Upper lobe of right lung (tissue), 1 donor: ENCODE measurements around the gene ERC1. TPM values are rescaled to one million over a fixed set of nuclear protein-coding genes. Genes with fewer than 3 reads are reported as not detected.

Source experiments
- ATAC-seq: fragments of 200-7000 bp; cut with Tn5 transposase; one replicate; pipeline ENCODE4 v1.9.1; 2020; ENCODE audit warnings: mild to moderate bottlenecking, moderate library complexity
- DNase-seq: peaks from one replicate; pipeline ENCODE4 v3.0.0-alpha.2; 2020
- H3K27ac ChIP-seq: fragments of 200-600 bp; one replicate; pipeline ENCODE4 v1.8.0; 2022
- H3K27me3 ChIP-seq: fragments of 200-600 bp; one replicate; pipeline ENCODE4 v1.8.0; 2022; ENCODE audit warnings: mild to moderate bottlenecking
- H3K36me3 ChIP-seq: fragments of 200-600 bp; one replicate; pipeline ENCODE4 v1.8.0; 2022
- H3K4me1 ChIP-seq: fragments of 200-600 bp; one replicate; pipeline ENCODE4 v1.8.0; 2022
- H3K4me3 ChIP-seq: fragments of 200-600 bp; one replicate; pipeline ENCODE4 v1.8.0; 2022; ENCODE audit warnings: mild to moderate bottlenecking
- H3K9me3 ChIP-seq: fragments of 200-600 bp; one replicate; pipeline ENCODE4 v1.8.0; 2022
- CTCF ChIP-seq: fragments of 200-600 bp; IDR thresholded peaks from one replicate; pipeline ENCODE4 v1.8.0; 2022; ENCODE audit warnings: antibody characterized with exemption
- intact Hi-C: fragments of 100-400 bp; cut with DNase I; formaldehyde crosslinking; loops from one replicate; pipeline ENCODE4 v1.11.0; 2022
- total RNA-seq: library from RNA; stranded (reverse); fragmentation: NEBNext Ultra II Directional; extraction: Animal tissue kit (Norgen Biotek cat#: 25700); gene quantifications from one replicate; pipeline ENCODE4 v1.2.1, GENCODE V29; 2021
- donor health status: DM: no; HTN: yes; CAD: no; lungs with severe emphysema.

The ERC1 gene
- total RNA-seq, 1 donor from 2014 or later, result 54.3 TPM

GRCh38 chr12:1054117-1054870 lies 63.3 kb downstream of the ERC1 start:
- TF ChIP-seq CTCF, result no peak
- DNase-seq (no peak), ATAC-seq (no peak)
- Histone ChIP-seq H3K9me3 (no peaks in the 10 kb centered on the region), H3K4me3 (no peak overlapping the region), H3K27ac (no peak overlapping the region), H3K4me1 (peaks cover 16% of the 10 kb centered on the region), H3K27me3 (no peaks in the 10 kb centered on the region), H3K36me3 (no peaks in the 10 kb centered on the region)
- intact Hi-C loops, result no loop called here

- TF ChIP-seq CTCF, result no peak
- no peak for ATAC-seq
- intact Hi-C loops, result no loop called here
Observed at GRCh38 chr12:1056390-1056789, 65.4 kb downstream of the ERC1 start.

GRCh38 chr12:1058423-1058822 lies 67.4 kb downstream of the ERC1 start:
- TF ChIP-seq CTCF, result no peak

More at GRCh38 chr12:1056390-1056789, 65.4 kb downstream of the ERC1 start:
- Histone ChIP-seq H3K27ac (no peak overlapping the region), H3K9me3 (no peaks in the 10 kb centered on the region), H3K36me3 (no peaks in the 10 kb centered on the region), H3K27me3 (no peaks in the 10 kb centered on the region), H3K4me1 (peaks cover 8% of the 10 kb centered on the region), H3K4me3 (no peak overlapping the region)
- no peak for DNase-seq

GRCh38 chr12:1059162-1059561 lies 68.1 kb downstream of the ERC1 start:
- no peaks in the 10 kb centered on the region for H3K36me3 ChIP-seq
- H3K4me3 ChIP-seq, result no peak overlapping the region
- intact Hi-C loops, result no loop called here
- H3K9me3 ChIP-seq, result peaks cover 8% of the 10 kb centered on the region
- ATAC-seq, result peak; percentile 44
- H3K27ac ChIP-seq, result no peak overlapping the region
- DNase-seq, result no peak
- peaks cover 6% of the 10 kb centered on the region for H3K4me1 ChIP-seq
- no peaks in the 10 kb centered on the region for H3K27me3 ChIP-seq
- no peak for TF ChIP-seq CTCF

More at GRCh38 chr12:1058423-1058822, 67.4 kb downstream of the ERC1 start:
- Histone ChIP-seq H3K27me3 (no peaks in the 10 kb centered on the region), H3K27ac (no peak overlapping the region), H3K36me3 (no peaks in the 10 kb centered on the region), H3K4me3 (no peak overlapping the region), H3K4me1 (peaks cover 8% of the 10 kb centered on the region), H3K9me3 (peaks cover under 1% of the 10 kb centered on the region)
- intact Hi-C loops, result no loop called here
- ATAC-seq (no peak), DNase-seq (no peak)

- intact Hi-C loops, result no loop called here
- no peaks in the 10 kb centered on the region for H3K27me3 ChIP-seq
- no peak overlapping the region for H3K27ac ChIP-seq
- ATAC-seq (no peak), DNase-seq (no peak)
- H3K4me1 ChIP-seq, result no peaks in the 10 kb centered on the region
- no peak overlapping the region for H3K4me3 ChIP-seq
- no peak for TF ChIP-seq CTCF
- H3K9me3 ChIP-seq, result peaks cover 11% of the 10 kb centered on the region
- H3K36me3 ChIP-seq, result no peaks in the 10 kb centered on the region
Observed at GRCh38 chr12:1063852-1064251, 72.8 kb downstream of the ERC1 start.
